Esophagus squamous epithelium (tissue), 5 donors: Measurements from ENCODE around the gene SGIP1. TPM values are rescaled to one million over a fixed set of nuclear protein-coding genes. Genes with fewer than 3 reads are reported as not detected.
"Not testable (repeated sequence)": the region's sequence is repeated elsewhere in the genome, so short reads cannot be mapped to it uniquely, and the experiment has no call there.

ENCODE experiments used
- DNase-seq: peaks from one replicate; lab custom pipeline; 2025; lab: John Stamatoyannopoulos, UW
- H3K27ac ChIP-seq, 4 donors: fragments of 200-600 bp; sonication (generic); one replicate each; pipeline ENCODE4 v1.5.1; 2016 to 2019; ENCODE audit warnings: mild to moderate bottlenecking in 1 of 4
- H3K27me3 ChIP-seq, 4 donors: fragments of 200-600 bp; sonication (generic); 1 replicate in 3 of 4; 2 replicates in 1 of 4; pipeline versions ENCODE4 v1.5.1 to v1.6.0; 2017 to 2021; ENCODE audit warnings: antibody characterized with exemption in 1 of 4
- H3K36me3 ChIP-seq, 3 donors: fragments of 200-600 bp; sonication (generic); one replicate each; pipeline ENCODE4 v1.5.1; 2016 to 2019
- H3K4me1 ChIP-seq, 3 donors: fragments of 200-600 bp; sonication (generic); one replicate each; pipeline ENCODE4 v1.5.1; 2017 to 2019
- H3K4me3 ChIP-seq, 4 donors: fragments of 200-600 bp; sonication (generic); 1 replicate in 3 of 4; 2 replicates in 1 of 4; pipeline ENCODE4 v1.5.1; 2016 to 2019; ENCODE audit warnings: mild to moderate bottlenecking in 2 of 4, moderate library complexity in 1 of 4
- H3K9me3 ChIP-seq, 3 donors: fragments of 200-600 bp; sonication (generic); one replicate each; pipeline ENCODE4 v1.5.1; 2016 to 2019
- POLR2A ChIP-seq, 4 donors: fragments of 450-650 bp; IDR thresholded peaks; one replicate each; pipeline ENCODE4 v1.6.1; 2017; ENCODE audit warnings: antibody characterized with exemption in 4 of 4, mild to moderate bottlenecking in 4 of 4, moderate library complexity in 3 of 4
- WGBS, 2 donors: methylation state at CpG; one replicate each; pipeline ENCODE4 v1.1.5; 2018; 5-methylcytosine and 5-hydroxymethylcytosine counted together
- intact Hi-C: fragments of 100-400 bp; cut with DNase I; formaldehyde crosslinking; loops from one replicate; pipeline ENCODE4 v1.15.0; 2022
- total RNA-seq, 4 donors: library from RNA; depleted of rRNA; stranded (reverse); fragments of >200 nt; gene quantifications; one replicate each; pipeline ENCODE4 v1.1.0, GENCODE V29; 2016
- TF ChIP-seq, protein P1 (sequence below), 6 experiments: fragments of 450-650 bp in 4 of 6; fragments of 200-600 bp in 2 of 6; sonication (generic) in 2 of 6; IDR thresholded peaks; one replicate each; pipeline ENCODE4 v1.5.1; 2016 to 2019; ENCODE audit warnings: antibody characterized with exemption in 6 of 6, mild to moderate bottlenecking in 4 of 6, moderate library complexity in 4 of 6
- donor health status: DM: yes; HTN: yes; CAD: no.

Gene SGIP1
- total RNA-seq, 4 donors from 2014 or later, result 0.35 to 5.2 (median 2.3) TPM; not detected in 1

GRCh38 chr1:66580081-66580480 is 46.1 kb downstream of the SGIP1 start:
- Histone ChIP-seq H3K4me1 (peaks cover 2 to 19% (median 3%) of the 10 kb centered on the region in 3 donors), H3K27me3 (no peaks in the 10 kb centered on the region), H3K9me3 (no peaks in the 10 kb centered on the region), H3K4me3 (no peak overlapping the region), H3K27ac (no peak overlapping the region), H3K36me3 (no peaks in the 10 kb centered on the region)
- no peak for DNase-seq
- intact Hi-C loops, result no loop called here
- WGBS, 2 donors, result 64 to 79% methylated on average over 2 of the region's 2 CpGs
- TF ChIP-seq, protein P1, sequence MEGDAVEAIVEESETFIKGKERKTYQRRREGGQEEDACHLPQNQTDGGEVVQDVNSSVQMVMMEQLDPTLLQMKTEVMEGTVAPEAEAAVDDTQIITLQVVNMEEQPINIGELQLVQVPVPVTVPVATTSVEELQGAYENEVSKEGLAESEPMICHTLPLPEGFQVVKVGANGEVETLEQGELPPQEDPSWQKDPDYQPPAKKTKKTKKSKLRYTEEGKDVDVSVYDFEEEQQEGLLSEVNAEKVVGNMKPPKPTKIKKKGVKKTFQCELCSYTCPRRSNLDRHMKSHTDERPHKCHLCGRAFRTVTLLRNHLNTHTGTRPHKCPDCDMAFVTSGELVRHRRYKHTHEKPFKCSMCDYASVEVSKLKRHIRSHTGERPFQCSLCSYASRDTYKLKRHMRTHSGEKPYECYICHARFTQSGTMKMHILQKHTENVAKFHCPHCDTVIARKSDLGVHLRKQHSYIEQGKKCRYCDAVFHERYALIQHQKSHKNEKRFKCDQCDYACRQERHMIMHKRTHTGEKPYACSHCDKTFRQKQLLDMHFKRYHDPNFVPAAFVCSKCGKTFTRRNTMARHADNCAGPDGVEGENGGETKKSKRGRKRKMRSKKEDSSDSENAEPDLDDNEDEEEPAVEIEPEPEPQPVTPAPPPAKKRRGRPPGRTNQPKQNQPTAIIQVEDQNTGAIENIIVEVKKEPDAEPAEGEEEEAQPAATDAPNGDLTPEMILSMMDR (IDR thresholded peaks at IDR 0.05), result no peak
- no peak for TF ChIP-seq POLR2A (IDR thresholded peaks at IDR 0.05)

- H3K27me3 ChIP-seq, result no peaks in the 10 kb centered on the region
- H3K27ac ChIP-seq, result no peak overlapping the region
- H3K4me3 ChIP-seq, result no peak overlapping the region
- DNase-seq, result no peak
- intact Hi-C loops, result no loop called here
- TF ChIP-seq POLR2A (IDR thresholded peaks at IDR 0.05), result no peak
- TF ChIP-seq, protein P1 (IDR thresholded peaks at IDR 0.05), result no peak
- WGBS, 2 donors, result 54 to 83% methylated on average over 2 of the region's 2 CpGs
- no peaks in the 10 kb centered on the region for H3K4me1 ChIP-seq
- no peaks in the 10 kb centered on the region for H3K36me3 ChIP-seq
- H3K9me3 ChIP-seq, result no peaks in the 10 kb centered on the region
These were observed 49.1 kb downstream of the SGIP1 start for GRCh38 chr1:66583021-66583420.

GRCh38 chr1:66585002-66585401 is 51.0 kb downstream of the SGIP1 start:
- TF ChIP-seq POLR2A (IDR thresholded peaks at IDR 0.05), result no peak
- TF ChIP-seq, protein P1 (IDR thresholded peaks at IDR 0.05), result no peak
- H3K4me3 ChIP-seq, result no peak overlapping the region
- intact Hi-C loops, result no loop called here
- H3K36me3 ChIP-seq, result no peaks in the 10 kb centered on the region
- H3K4me1 ChIP-seq, result no peaks in the 10 kb centered on the region
- no peak overlapping the region for H3K27ac ChIP-seq
- H3K27me3 ChIP-seq, result no peaks in the 10 kb centered on the region
- no peak for DNase-seq
- H3K9me3 ChIP-seq, result no peaks in the 10 kb centered on the region

- TF ChIP-seq, protein P1 (IDR thresholded peaks at IDR 0.05), result no peak
- no peak for TF ChIP-seq POLR2A (IDR thresholded peaks at IDR 0.05)
- no peaks in the 10 kb centered on the region for H3K27me3 ChIP-seq
These were observed 55.4 kb downstream of the SGIP1 start for GRCh38 chr1:66589326-66589725.

DNA sequence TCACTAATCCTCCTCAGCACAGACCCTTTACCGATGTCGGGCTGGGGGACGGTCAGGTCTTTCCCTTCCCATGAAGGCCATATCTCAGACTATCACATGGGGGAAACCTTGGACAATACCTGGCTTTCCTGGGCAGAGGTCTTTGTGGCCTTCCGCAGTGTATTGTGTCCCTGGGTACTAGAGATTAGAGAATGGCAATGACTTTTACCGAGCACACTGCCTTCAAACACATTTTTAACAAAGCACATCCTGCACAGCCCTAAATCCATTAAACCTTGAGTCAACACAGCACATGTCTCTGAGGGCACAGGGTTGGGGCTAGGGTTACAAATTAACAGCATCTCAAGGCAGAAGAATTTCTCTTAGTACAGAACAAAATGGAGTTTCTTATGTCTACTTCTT is 58.2 kb downstream of the SGIP1 start:
- H3K4me1 ChIP-seq, H3K9me3 ChIP-seq, DNase-seq, H3K36me3 ChIP-seq, H3K27ac ChIP-seq, H3K4me3 ChIP-seq, intact Hi-C loops, H3K27me3 ChIP-seq: not testable (repeated sequence)
- 72 to 89% methylated on average over 4 to 5 of the region's 5 CpGs for WGBS, 2 donors

More at GRCh38 chr1:66589326-66589725, 55.4 kb downstream of the SGIP1 start:
- H3K36me3 ChIP-seq, result no peaks in the 10 kb centered on the region
- H3K4me3 ChIP-seq, result no peak overlapping the region
- no peak overlapping the region for H3K27ac ChIP-seq
- H3K4me1 ChIP-seq, result no peaks in the 10 kb centered on the region
- no peak for DNase-seq
- no peaks in the 10 kb centered on the region for H3K9me3 ChIP-seq
- intact Hi-C loops, result no loop called here

- Histone ChIP-seq H3K4me3 (no peak overlapping the region), H3K27me3 (no peaks in the 10 kb centered on the region), H3K4me1 (no peaks in the 10 kb centered on the region), H3K36me3 (no peaks in the 10 kb centered on the region), H3K9me3 (no peaks in the 10 kb centered on the region), H3K27ac (no peak overlapping the region)
- intact Hi-C loops, result no loop called here
- TF ChIP-seq POLR2A (IDR thresholded peaks at IDR 0.05), result no peak
- TF ChIP-seq, protein P1 (IDR thresholded peaks at IDR 0.05), result no peak
- 63 to 76% methylated on average over 2 of the region's 2 CpGs for WGBS, 2 donors
- no peak for DNase-seq
These were observed 62.2 kb downstream of the SGIP1 start for GRCh38 chr1:66596191-66596590.
